SK-N-SH (cell line): Measurements from ENCODE around the gene PPP1R9B.

Experiments used
- EP300 ChIP-seq, 2 experiments: IDR thresholded peaks; 2 replicates each; pipeline versions ENCODE4 v1.4.0 to v1.6.1; 2012; ENCODE audit warnings: borderline replicate concordance in 1 of 2, low read depth in 1 of 2, low read length in 1 of 2
- FOSL2 ChIP-seq: IDR thresholded peaks from 2 replicates; pipeline ENCODE4 v1.4.0; 2012; ENCODE audit warnings: low read depth, mild to moderate bottlenecking, moderate library complexity, borderline replicate concordance
- FOXM1 ChIP-seq: IDR thresholded peaks from 2 replicates; pipeline ENCODE4 v1.4.0; 2012; ENCODE audit warnings: low read depth, mild to moderate bottlenecking
- GATA2 ChIP-seq: sonication (generic); formaldehyde crosslinking; IDR thresholded peaks from 2 replicates; pipeline ENCODE4 v1.5.0; 2020; ENCODE audit warnings: mild to moderate bottlenecking, missing genetic modification reagents
- MEF2A ChIP-seq: IDR thresholded peaks from 2 replicates; pipeline ENCODE4 v1.4.0; 2012; ENCODE audit warnings: low read depth, borderline replicate concordance
- RAD21 ChIP-seq: IDR thresholded peaks from 2 replicates; pipeline ENCODE4 v1.6.1; 2012; ENCODE audit warnings: mild to moderate bottlenecking, low read length
- RFX5 ChIP-seq: IDR thresholded peaks from 2 replicates; pipeline ENCODE4 v1.6.1; 2012; ENCODE audit warnings: mild to moderate bottlenecking, improper control_type of control experiment, low read length
- TAF1 ChIP-seq: IDR thresholded peaks from 2 replicates; pipeline ENCODE4 v1.6.1; 2012; ENCODE audit warnings: low read depth, mild to moderate bottlenecking, low read length, moderate library complexity, borderline replicate concordance
- TEAD4 ChIP-seq: IDR thresholded peaks from 2 replicates; pipeline ENCODE4 v1.4.0; 2012; ENCODE audit warnings: mild to moderate bottlenecking, borderline replicate concordance; ENCODE audit not compliant: insufficient read depth
- YY1 ChIP-seq: IDR thresholded peaks from 2 replicates; pipeline ENCODE4 v1.4.0; 2012; ENCODE audit warnings: low read depth, mild to moderate bottlenecking
- TF ChIP-seq, protein P1 (sequence below): fragments of 200-600 bp; sonication (generic); IDR thresholded peaks from 2 replicates; pipeline ENCODE4 v1.6.1; 2017; ENCODE audit warnings: antibody characterized with exemption, mild to moderate bottlenecking, moderate library complexity
- TF ChIP-seq, protein P2 (sequence below): IDR thresholded peaks from 2 replicates; pipeline ENCODE4 v1.4.0; 2012; ENCODE audit warnings: low read depth, borderline replicate concordance
- TF ChIP-seq, protein P3 (sequence below): IDR thresholded peaks from 2 replicates; pipeline ENCODE4 v1.6.1; 2012; ENCODE audit warnings: mild to moderate bottlenecking, low read depth, low read length, moderate library complexity

DNA sequence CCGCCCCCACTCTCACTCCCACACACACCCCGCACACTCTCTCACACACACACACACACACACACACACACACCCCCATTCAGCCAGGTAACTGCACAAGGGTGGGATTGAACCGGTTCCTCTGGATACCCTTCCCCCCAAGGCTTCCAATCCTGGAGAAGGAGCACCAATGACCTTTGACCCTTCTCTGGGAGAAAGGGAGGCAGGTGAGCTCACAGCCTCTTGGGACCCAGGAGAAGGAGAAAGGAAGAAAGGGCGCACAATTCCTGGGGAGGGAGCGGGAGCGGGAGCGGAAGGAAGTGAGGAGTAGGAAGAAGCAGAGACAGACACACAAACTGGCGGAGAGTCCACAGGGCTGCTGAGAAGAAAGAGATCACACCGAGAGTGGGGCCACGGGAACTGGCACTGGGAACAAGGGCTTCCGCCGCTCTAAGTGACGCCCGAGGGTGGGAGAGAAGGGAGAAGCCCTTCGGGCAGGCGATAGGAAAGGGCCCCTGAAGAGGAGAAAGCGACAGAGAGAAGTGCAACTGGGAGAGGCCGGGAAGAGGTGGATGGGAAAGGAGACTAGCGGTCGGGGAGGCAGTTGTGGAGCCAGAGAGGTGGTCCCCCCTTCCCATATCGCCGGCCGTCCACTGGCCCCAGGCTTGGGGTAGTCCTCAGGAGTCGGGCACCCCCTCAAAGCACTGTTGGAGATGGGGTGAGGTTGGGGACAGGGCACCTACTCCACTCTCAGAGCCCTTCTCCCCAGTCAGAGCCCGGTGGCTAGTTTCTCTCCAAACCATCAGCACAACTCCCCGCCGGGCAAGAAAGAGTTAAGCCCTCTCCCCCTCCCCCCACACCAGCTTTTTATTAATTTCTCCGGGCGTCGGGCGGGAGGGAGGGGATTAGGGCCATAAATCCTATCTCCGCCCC, 21.8 kb downstream of the PPP1R9B start:
- TF ChIP-seq, protein P1, sequence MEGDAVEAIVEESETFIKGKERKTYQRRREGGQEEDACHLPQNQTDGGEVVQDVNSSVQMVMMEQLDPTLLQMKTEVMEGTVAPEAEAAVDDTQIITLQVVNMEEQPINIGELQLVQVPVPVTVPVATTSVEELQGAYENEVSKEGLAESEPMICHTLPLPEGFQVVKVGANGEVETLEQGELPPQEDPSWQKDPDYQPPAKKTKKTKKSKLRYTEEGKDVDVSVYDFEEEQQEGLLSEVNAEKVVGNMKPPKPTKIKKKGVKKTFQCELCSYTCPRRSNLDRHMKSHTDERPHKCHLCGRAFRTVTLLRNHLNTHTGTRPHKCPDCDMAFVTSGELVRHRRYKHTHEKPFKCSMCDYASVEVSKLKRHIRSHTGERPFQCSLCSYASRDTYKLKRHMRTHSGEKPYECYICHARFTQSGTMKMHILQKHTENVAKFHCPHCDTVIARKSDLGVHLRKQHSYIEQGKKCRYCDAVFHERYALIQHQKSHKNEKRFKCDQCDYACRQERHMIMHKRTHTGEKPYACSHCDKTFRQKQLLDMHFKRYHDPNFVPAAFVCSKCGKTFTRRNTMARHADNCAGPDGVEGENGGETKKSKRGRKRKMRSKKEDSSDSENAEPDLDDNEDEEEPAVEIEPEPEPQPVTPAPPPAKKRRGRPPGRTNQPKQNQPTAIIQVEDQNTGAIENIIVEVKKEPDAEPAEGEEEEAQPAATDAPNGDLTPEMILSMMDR, result no peak
- TF ChIP-seq RFX5 (no peak), YY1 (no peak), TEAD4 (no peak), TAF1 (no peak), FOXM1 (no peak), RAD21 (no peak), GATA2 (CRISPR knock-in tag) (no peak), FOSL2 (no peak), EP300 (IDR thresholded peaks at IDR 0.05; ENCODE audit: borderline replicate concordance in 1 of 2, low read depth in 1 of 2, low read length in 1 of 2) (no peak), MEF2A (no peak)
- TF ChIP-seq, protein P2, sequence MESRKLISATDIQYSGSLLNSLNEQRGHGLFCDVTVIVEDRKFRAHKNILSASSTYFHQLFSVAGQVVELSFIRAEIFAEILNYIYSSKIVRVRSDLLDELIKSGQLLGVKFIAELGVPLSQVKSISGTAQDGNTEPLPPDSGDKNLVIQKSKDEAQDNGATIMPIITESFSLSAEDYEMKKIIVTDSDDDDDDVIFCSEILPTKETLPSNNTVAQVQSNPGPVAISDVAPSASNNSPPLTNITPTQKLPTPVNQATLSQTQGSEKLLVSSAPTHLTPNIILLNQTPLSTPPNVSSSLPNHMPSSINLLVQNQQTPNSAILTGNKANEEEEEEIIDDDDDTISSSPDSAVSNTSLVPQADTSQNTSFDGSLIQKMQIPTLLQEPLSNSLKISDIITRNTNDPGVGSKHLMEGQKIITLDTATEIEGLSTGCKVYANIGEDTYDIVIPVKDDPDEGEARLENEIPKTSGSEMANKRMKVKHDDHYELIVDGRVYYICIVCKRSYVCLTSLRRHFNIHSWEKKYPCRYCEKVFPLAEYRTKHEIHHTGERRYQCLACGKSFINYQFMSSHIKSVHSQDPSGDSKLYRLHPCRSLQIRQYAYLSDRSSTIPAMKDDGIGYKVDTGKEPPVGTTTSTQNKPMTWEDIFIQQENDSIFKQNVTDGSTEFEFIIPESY, result no peak
- TF ChIP-seq, protein P3, sequence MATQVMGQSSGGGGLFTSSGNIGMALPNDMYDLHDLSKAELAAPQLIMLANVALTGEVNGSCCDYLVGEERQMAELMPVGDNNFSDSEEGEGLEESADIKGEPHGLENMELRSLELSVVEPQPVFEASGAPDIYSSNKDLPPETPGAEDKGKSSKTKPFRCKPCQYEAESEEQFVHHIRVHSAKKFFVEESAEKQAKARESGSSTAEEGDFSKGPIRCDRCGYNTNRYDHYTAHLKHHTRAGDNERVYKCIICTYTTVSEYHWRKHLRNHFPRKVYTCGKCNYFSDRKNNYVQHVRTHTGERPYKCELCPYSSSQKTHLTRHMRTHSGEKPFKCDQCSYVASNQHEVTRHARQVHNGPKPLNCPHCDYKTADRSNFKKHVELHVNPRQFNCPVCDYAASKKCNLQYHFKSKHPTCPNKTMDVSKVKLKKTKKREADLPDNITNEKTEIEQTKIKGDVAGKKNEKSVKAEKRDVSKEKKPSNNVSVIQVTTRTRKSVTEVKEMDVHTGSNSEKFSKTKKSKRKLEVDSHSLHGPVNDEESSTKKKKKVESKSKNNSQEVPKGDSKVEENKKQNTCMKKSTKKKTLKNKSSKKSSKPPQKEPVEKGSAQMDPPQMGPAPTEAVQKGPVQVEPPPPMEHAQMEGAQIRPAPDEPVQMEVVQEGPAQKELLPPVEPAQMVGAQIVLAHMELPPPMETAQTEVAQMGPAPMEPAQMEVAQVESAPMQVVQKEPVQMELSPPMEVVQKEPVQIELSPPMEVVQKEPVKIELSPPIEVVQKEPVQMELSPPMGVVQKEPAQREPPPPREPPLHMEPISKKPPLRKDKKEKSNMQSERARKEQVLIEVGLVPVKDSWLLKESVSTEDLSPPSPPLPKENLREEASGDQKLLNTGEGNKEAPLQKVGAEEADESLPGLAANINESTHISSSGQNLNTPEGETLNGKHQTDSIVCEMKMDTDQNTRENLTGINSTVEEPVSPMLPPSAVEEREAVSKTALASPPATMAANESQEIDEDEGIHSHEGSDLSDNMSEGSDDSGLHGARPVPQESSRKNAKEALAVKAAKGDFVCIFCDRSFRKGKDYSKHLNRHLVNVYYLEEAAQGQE, result no peak
